ENCODE measurements around the gene FFAR1. TPM values are rescaled to one million over a fixed set of nuclear protein-coding genes. Genes with fewer than 3 reads are reported as not detected.

The FFAR1 gene
- total and polyA plus RNA-seq, 2 of the 8 experiments (the other 6 are each of a cell fraction or from before 2014, with no cell fraction given) = not detected

- Histone ChIP-seq H3K18ac (ENCODE audit: extremely low read depth, low read length) (no peak overlapping the region), H3K27ac (ENCODE audit: low read depth, low read length) (no peak overlapping the region)
- no peak for DNase-seq (ENCODE audit: low read depth in 1 of 2, low spot score in 2 of 2)
- no peak for TF ChIP-seq RBBP5 (IDR thresholded peaks at IDR 0.05; ENCODE audit: borderline replicate concordance, low read depth, low read length)
- TF ChIP-seq SP2 (IDR thresholded peaks at IDR 0.05; ENCODE audit: low read length) = no peak
- TF ChIP-seq, protein P1, sequence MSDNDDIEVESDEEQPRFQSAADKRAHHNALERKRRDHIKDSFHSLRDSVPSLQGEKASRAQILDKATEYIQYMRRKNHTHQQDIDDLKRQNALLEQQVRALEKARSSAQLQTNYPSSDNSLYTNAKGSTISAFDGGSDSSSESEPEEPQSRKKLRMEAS (IDR thresholded peaks at IDR 0.05) = no peak
- TF ChIP-seq CTBP2 (IDR thresholded peaks at IDR 0.05; ENCODE audit: borderline replicate concordance, insufficient read depth, insufficient read length, low read length) = no peak
- no peak for TF ChIP-seq YY1 (IDR thresholded peaks at IDR 0.05; ENCODE audit: low read depth, low read length)
- TF ChIP-seq SIN3A (conservative IDR thresholded peaks at IDR 0.05 in 1 of 2, IDR thresholded peaks at IDR 0.05 in 1 of 2; ENCODE audit: low read depth in 1 of 2, low read length in 2 of 2) = no peak
- TF ChIP-seq ASH2L (IDR thresholded peaks at IDR 0.05; ENCODE audit: low read length) = no peak
- no peak for TF ChIP-seq KDM4A (IDR thresholded peaks at IDR 0.05; ENCODE audit: low read depth, low read length, severe bottlenecking)
- TF ChIP-seq FOSL1 (IDR thresholded peaks at IDR 0.05; ENCODE audit: insufficient read depth, low read depth, low read length) = no peak
- TF ChIP-seq POLR2AphosphoS5 (IDR thresholded peaks at IDR 0.05; ENCODE audit: low read depth, low read length) = no peak
- TF ChIP-seq TCF12 (IDR thresholded peaks at IDR 0.05; ENCODE audit: low read depth, low read length) = no peak
- TF ChIP-seq CBX5 (IDR thresholded peaks at IDR 0.05; ENCODE audit: low read depth, low read length) = no peak
Observed at GRCh38 chr19:35309481-35310279, 38.0 kb upstream of the FFAR1 start.

More at GRCh38 chr19:35309481-35310279, 38.0 kb upstream of the FFAR1 start:
- Histone ChIP-seq H2AFZ (ENCODE audit: low read length) (no peak overlapping the region), H2BK120ac (replicated peaks; ENCODE audit: low read depth, low read length) (no peak overlapping the region), H4K8ac (ENCODE audit: extremely low read depth, insufficient read depth, low read length) (no peak overlapping the region), H3K4me3 (ENCODE audit: extremely low read depth in 1 of 4, insufficient read depth in 2 of 4, low read depth in 3 of 4, low read length in 4 of 4) (no peak overlapping the region), H4K20me1 (replicated peaks in 1 of 2; ENCODE audit: control insufficient read depth in 1 of 2, insufficient read depth in 2 of 2, low read length in 2 of 2) (no peaks in the 10 kb centered on the region), H3K23ac (ENCODE audit: insufficient read length) (no peak overlapping the region), H3K4me2 (ENCODE audit: insufficient read depth in 1 of 2, low read depth in 2 of 2, low read length in 2 of 2) (no peak overlapping the region), H3K9me3 (ENCODE audit: insufficient read depth in 2 of 2, low read depth in 1 of 2, low read length in 1 of 2) (no peaks in the 10 kb centered on the region), H2AK5ac (ENCODE audit: low read depth, low read length) (no peak overlapping the region), H3K14ac (ENCODE audit: insufficient read length) (no peak overlapping the region), H4K91ac (replicated peaks; ENCODE audit: insufficient read length, low read length) (no peak overlapping the region), H3K79me2 (ENCODE audit: control insufficient read depth in 1 of 2, insufficient read depth in 2 of 2, low read length in 2 of 2) (no peaks in the 10 kb centered on the region), H2BK20ac (ENCODE audit: low read length) (no peak overlapping the region), H2BK12ac (ENCODE audit: low read depth, low read length) (no peak overlapping the region), H4K5ac (ENCODE audit: insufficient read length, low read depth, low read length) (no peak overlapping the region), H3K56ac (replicated peaks; ENCODE audit: insufficient read length, low read depth, low read length) (no peak overlapping the region), H3K9ac (replicated peaks in 1 of 4; ENCODE audit: extremely low read depth in 1 of 4, low read depth in 3 of 4, low read length in 3 of 4) (no peak overlapping the region), H3K36me3 (ENCODE audit: control insufficient read depth in 2 of 4, insufficient read depth in 4 of 4, low read length in 3 of 4) (no peaks in the 10 kb centered on the region), H2BK5ac (ENCODE audit: low read depth, low read length) (no peak overlapping the region), H3K23me2 (ENCODE audit: low read depth, low read length) (no peaks in the 10 kb centered on the region), H2BK15ac (ENCODE audit: low read length) (no peak overlapping the region), H3K4me1 (replicated peaks in 1 of 4; ENCODE audit: control insufficient read depth in 3 of 4, insufficient read depth in 4 of 4, low read length in 3 of 4) (peaks cover 0 to 2% (median 0%) of the 10 kb centered on the region in 4 experiments; a peak in 1 of 7 replicates), H3K27me3 (replicated peaks in 1 of 4; ENCODE audit: control insufficient read depth in 3 of 4, extremely low read depth in 1 of 4, insufficient read depth in 3 of 4, low read length in 3 of 4) (no peaks in the 10 kb centered on the region), H3K4ac (replicated peaks; ENCODE audit: insufficient read length, low read depth, low read length) (no peak overlapping the region), H3K79me1 (ENCODE audit: low read depth, low read length) (no peaks in the 10 kb centered on the region)
- FAIRE-seq = no peak
- CTCF ChIA-PET (ENCODE audit: partially characterized antibody) = interaction anchor here (0.8 to 1.0 kb wide), 3 partner anchors 16 to 243 kb away, joined by 3 to 4 read pairs (median 3); no protein-coding TSS in a partner anchor
- POLR2A ChIA-PET (ENCODE audit: partially characterized antibody) = interaction anchor here (1.2 kb wide), 1 partner anchor 201 kb away, joined by 3 read pairs; no protein-coding TSS in a partner anchor
- 91% methylated on average over 47 of the region's 47 CpGs; no CpG with 5 or more reads in 1 of the 2 experiments for WGBS, 2 experiments (ENCODE audit: extremely low coverage in 1 of 2, insufficient coverage in 1 of 2, insufficient read length in 1 of 2, insufficient replicate concordance in 2 of 2, low coverage in 1 of 2, low lambda C conversion rate in 2 of 2, missing lambda C conversion rate in 1 of 2)
